K562 (cell line): ENCODE data around the gene DBNL. TPM values are rescaled to one million over a fixed set of nuclear protein-coding genes. Genes with fewer than 3 reads are reported as not detected.

Experiments
- ATAC-seq: fragments of 200-7000 bp; cut with Tn5 transposase; 3 replicates; pipeline ENCODE4 v1.9.1; 2020; ENCODE audit warnings: moderate library complexity
- BruUV-seq: library from RNA; stranded (reverse); fragments of 400-500 nt; replicated peaks from 2 replicates; lab custom pipeline; 2021; lab: Mats Ljungman, UMichigan
- CTCF ChIA-PET: fragments of 300-600 bp; formaldehyde crosslinking; extraction: SDS; loops from one replicate; lab custom pipeline; 2021; ENCODE audit warnings: low intra/inter-chr PET ratio; lab: Yijun Ruan, JAX
- POLR2A ChIA-PET: fragments of 300-600, 350-650 bp; sonication (Branson Sonifier 250); formaldehyde crosslinking; extraction: SDS; loops from one replicate; lab custom pipeline; 2021; ENCODE audit warnings: antibody characterized with exemption, inconsistent platforms; lab: Yijun Ruan, JAX
- DNase-seq, 4 experiments: peaks; one replicate each; pipeline versions ENCODE4 v3.0.0 to v3.0.0-alpha.2; 2011 to 2018; ENCODE audit warnings: low spot score in 3 of 4, mixed read lengths in 3 of 4; ENCODE audit errors: extremely low read depth in 1 of 4
- FAIRE-seq: peaks from 2 replicates; lab custom pipeline; 2011; peaks lifted over from hg19 to GRCh38; lab: Jason Lieb, UNC
- H2AFZ ChIP-seq: 2 replicates; pipeline ENCODE4 v1.6.0; 2011; ENCODE audit warnings: low read depth, low read length, control low read depth, inconsistent platforms
- H3K27ac ChIP-seq: fragments of 200-600 bp; 3 replicates; pipeline ENCODE4 v1.8.0; 2011; ENCODE audit warnings: low read depth, mild to moderate bottlenecking, control low read depth, inconsistent platforms, low read length, moderate library complexity, mixed read lengths; ENCODE audit errors: extremely low read depth
- H3K27me3 ChIP-seq, 2 experiments: fragments of 300-600 bp in 1 of 2; 2 replicates in 1 of 2; 3 replicates in 1 of 2; pipeline versions ENCODE4 v1.6.0 to v1.8.0; 2011; ENCODE audit warnings: inconsistent platforms in 2 of 2, low read length in 2 of 2, mild to moderate bottlenecking in 1 of 2, mixed read lengths in 1 of 2, moderate library complexity in 1 of 2; ENCODE audit not compliant: control insufficient read depth in 2 of 2, insufficient read depth in 2 of 2
- H3K36me3 ChIP-seq: fragments of 300-600 bp; 3 replicates; pipeline ENCODE4 v1.8.0; 2011; ENCODE audit warnings: mild to moderate bottlenecking, low read length, inconsistent platforms; ENCODE audit not compliant: control insufficient read depth, insufficient read depth
- H3K4me1 ChIP-seq, 2 experiments: fragments of 200-600 bp in 1 of 2; replicated peaks in 1 of 2; 2 replicates in 1 of 2; 3 replicates in 1 of 2; pipeline versions ENCODE4 v1.5.1 to v1.8.0; 2011; ENCODE audit warnings: inconsistent platforms in 2 of 2, low read length in 2 of 2, mild to moderate bottlenecking in 1 of 2, mixed read lengths in 1 of 2, moderate library complexity in 1 of 2; ENCODE audit not compliant: control insufficient read depth in 2 of 2, insufficient read depth in 2 of 2
- H3K4me2 ChIP-seq: 2 replicates; pipeline ENCODE4 v1.6.1; 2011; ENCODE audit warnings: low read length, control low read depth, inconsistent platforms, mixed read lengths; ENCODE audit not compliant: insufficient read depth
- H3K4me3 ChIP-seq: fragments of 200-600 bp; sonication (generic), shearing (Covaris generic); 2 replicates; pipeline ENCODE4 v1.5.1; 2016; ENCODE audit warnings: control low read depth, inconsistent platforms
- H3K79me2 ChIP-seq: fragments of 200-600 bp; 3 replicates; pipeline ENCODE4 v1.8.0; 2011; ENCODE audit warnings: low read length, inconsistent platforms; ENCODE audit not compliant: control insufficient read depth, insufficient read depth
- H3K9ac ChIP-seq, 2 experiments: 2 replicates each; pipeline versions ENCODE4 v1.6.0 to v1.6.1; 2011; ENCODE audit warnings: low read depth in 2 of 2, low read length in 2 of 2, control low read depth in 1 of 2, inconsistent platforms in 1 of 2, mild to moderate bottlenecking in 1 of 2, mixed read lengths in 1 of 2; ENCODE audit not compliant: insufficient read depth in 1 of 2
- H3K9me1 ChIP-seq: one replicate; pipeline ENCODE4 v1.6.0; 2011; ENCODE audit warnings: inconsistent platforms, mild to moderate bottlenecking, low read length, moderate library complexity; ENCODE audit not compliant: control insufficient read depth, insufficient read depth
- H3K9me3 ChIP-seq: replicated peaks from 2 replicates; pipeline ENCODE4 v1.5.1; 2011; ENCODE audit warnings: low read depth, low read length, inconsistent platforms; ENCODE audit not compliant: control insufficient read depth, insufficient read depth
- H4K20me1 ChIP-seq: replicated peaks from 2 replicates; pipeline ENCODE4 v1.6.1; 2011; ENCODE audit warnings: low read length, inconsistent platforms, mixed read lengths; ENCODE audit not compliant: control insufficient read depth, insufficient read depth
- CHAMP1 ChIP-seq: fragments of 450-650 bp; IDR thresholded peaks from 2 replicates; pipeline ENCODE4 v1.6.1; 2016; ENCODE audit warnings: mild to moderate bottlenecking
- NFIC ChIP-seq: fragments of 450-650 bp; IDR thresholded peaks from 2 replicates; pipeline ENCODE4 v1.6.1; 2017; ENCODE audit warnings: mild to moderate bottlenecking, inconsistent platforms
- SMARCA4 ChIP-seq: fragments of 450-650 bp; IDR thresholded peaks from 2 replicates; pipeline ENCODE4 v1.6.1; 2016
- WGBS: fragments of 100-300 bp; shearing (Covaris generic); methylation state at CpG from one replicate; pipeline ENCODE4 v1.1.6; 2016; ENCODE audit warnings: low coverage, mixed read lengths; ENCODE audit not compliant: insufficient coverage; ENCODE audit errors: missing lambda C conversion rate; 5-methylcytosine and 5-hydroxymethylcytosine counted together
- in situ Hi-C: fragments of 300-500 bp; cut with MboI; formaldehyde crosslinking; loops from 4 replicates; pipeline ENCODE4 v1.15.0; 2018; ENCODE audit warnings: inconsistent platforms, mixed read lengths
- intact Hi-C: fragments of 100-400 bp; cut with micrococcal nuclease; formaldehyde crosslinking; loops from 2 replicates; pipeline ENCODE4 v1.14.2; 2022
- polyA plus RNA-seq, 8 experiments: library from polyadenylated mRNA; depleted of rRNA in 4 of 8; stranded (reverse) in 5 of 8; unstranded in 3 of 8; fragments of >200 nt; fragmentation: Nextera tagmentation in 2 of 8; fragmentation: Illumina TruSeq in 1 of 8; extraction: Ambion mirVana in 2 of 8; extraction: Trizol in 1 of 8; gene quantifications; 2 replicates each; pipeline versions ENCODE4 v1.2.1 to v1.2.3, GENCODE V29; 2011 to 2014; ENCODE audit warnings: inconsistent platforms in 1 of 8, missing spikeins in 1 of 8
- total RNA-seq, 7 experiments: library from RNA; depleted of rRNA in 6 of 7; stranded (reverse); fragments of >200 nt in 6 of 7; fragmentation: Illumina TruSeq in 2 of 7; extraction: Trizol in 2 of 7; gene quantifications; 2 replicates each; pipeline versions ENCODE4 v1.2.1 to v1.2.3, GENCODE V29; 2011 to 2021; ENCODE audit warnings: low replicate concordance in 1 of 7

Gene DBNL
- total and polyA plus RNA-seq, 9 of the 15 experiments (the other 6 are each of a cell fraction or from before 2014, with no cell fraction given), result 1.9 to 65.1 (median 38.9) TPM

GRCh38 chr7:44058759-44059218 is 14.3 kb downstream of the DBNL start (continued):
- TF ChIP-seq CHAMP1, result no peak

- TF ChIP-seq SMARCA4 (no peak), NFIC (peak; percentile 72)
- BruUV-seq, result no TSS peak
- peaks cover 3% of the 10 kb centered on the region; the same call in 1 of the 2 replicates for H4K20me1 ChIP-seq
- intact Hi-C loops (no loop called here), in situ Hi-C loops (no loop called here)
- H3K4me2 ChIP-seq, result no peak overlapping the region
- no peaks in the 10 kb centered on the region for H3K9me3 ChIP-seq
- no peaks in the 10 kb centered on the region for H3K9me1 ChIP-seq
- H2AFZ ChIP-seq, result no peak overlapping the region
- DNase-seq, result no peak
- peak overlapping the region in 1 of 2 experiments; percentile 17; a peak in 1 of 4 replicates for H3K9ac ChIP-seq
- no peak overlapping the region for H3K4me3 ChIP-seq
- H3K27ac ChIP-seq, result no peak overlapping the region
- ATAC-seq, result no peak
- CTCF ChIA-PET, result no interaction called here
- 81% methylated on average over 12 of the region's 14 CpGs for WGBS
- peaks cover 69% of the 10 kb centered on the region; the same call in 2 of the 3 replicates for H3K36me3 ChIP-seq
- peaks cover 0 to 20% of the 10 kb centered on the region in 2 experiments; a peak in 2 of 5 replicates for H3K4me1 ChIP-seq
- no peaks in the 10 kb centered on the region for H3K27me3 ChIP-seq
- no peaks in the 10 kb centered on the region for H3K79me2 ChIP-seq
- no peak for FAIRE-seq
- POLR2A ChIA-PET, result no interaction called here
These were observed 15.0 kb downstream of the DBNL start for GRCh38 chr7:44059219-44060090.
